Measurements from ENCODE around the gene PLCB1.

DNA sequence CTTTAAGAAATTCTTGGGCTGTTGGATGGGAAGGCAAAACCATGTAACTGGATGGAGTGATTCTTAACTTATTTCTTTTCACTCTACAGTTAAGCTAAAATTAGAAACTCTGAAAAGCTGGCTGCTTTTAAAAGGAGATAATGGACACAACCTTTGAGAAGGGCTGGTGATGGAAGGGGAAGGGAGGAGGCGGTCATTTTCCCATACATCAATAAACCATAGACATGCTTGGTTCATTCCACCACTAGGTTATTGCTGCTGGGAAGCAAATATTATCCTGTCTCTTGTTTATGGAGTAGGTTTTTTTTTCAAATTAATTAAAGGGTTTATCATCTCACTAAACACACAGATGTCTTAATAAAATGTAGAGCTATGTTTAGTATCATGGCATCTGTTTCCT lies 76.2 kb downstream of the PLCB1 start:
- TF ChIP-seq EZH2 (IDR thresholded peaks at IDR 0.05; ENCODE audit: low read length, missing control alignments) = no peak
- TF ChIP-seq, protein P1, sequence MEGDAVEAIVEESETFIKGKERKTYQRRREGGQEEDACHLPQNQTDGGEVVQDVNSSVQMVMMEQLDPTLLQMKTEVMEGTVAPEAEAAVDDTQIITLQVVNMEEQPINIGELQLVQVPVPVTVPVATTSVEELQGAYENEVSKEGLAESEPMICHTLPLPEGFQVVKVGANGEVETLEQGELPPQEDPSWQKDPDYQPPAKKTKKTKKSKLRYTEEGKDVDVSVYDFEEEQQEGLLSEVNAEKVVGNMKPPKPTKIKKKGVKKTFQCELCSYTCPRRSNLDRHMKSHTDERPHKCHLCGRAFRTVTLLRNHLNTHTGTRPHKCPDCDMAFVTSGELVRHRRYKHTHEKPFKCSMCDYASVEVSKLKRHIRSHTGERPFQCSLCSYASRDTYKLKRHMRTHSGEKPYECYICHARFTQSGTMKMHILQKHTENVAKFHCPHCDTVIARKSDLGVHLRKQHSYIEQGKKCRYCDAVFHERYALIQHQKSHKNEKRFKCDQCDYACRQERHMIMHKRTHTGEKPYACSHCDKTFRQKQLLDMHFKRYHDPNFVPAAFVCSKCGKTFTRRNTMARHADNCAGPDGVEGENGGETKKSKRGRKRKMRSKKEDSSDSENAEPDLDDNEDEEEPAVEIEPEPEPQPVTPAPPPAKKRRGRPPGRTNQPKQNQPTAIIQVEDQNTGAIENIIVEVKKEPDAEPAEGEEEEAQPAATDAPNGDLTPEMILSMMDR (conservative IDR thresholded peaks at IDR 0.05 in 1 of 2, IDR thresholded peaks at IDR 0.05 in 1 of 2; ENCODE audit: low read depth in 1 of 2, low read length in 2 of 2) = no peak
